ENCODE measurements around the gene PATL1.

Gene PATL1

GRCh38 chr11:59611570-59612565, 57.0 kb downstream of the PATL1 start:
- peak; percentile 60 for DNase-seq

- DNase-seq = no peak
Measured at GRCh38 chr11:59610289-59610688, 58.5 kb downstream of the PATL1 start.

- no peak for DNase-seq
Measured at GRCh38 chr11:59607703-59608454, 61.0 kb downstream of the PATL1 start.

- DNase-seq = no peak
Measured at GRCh38 chr11:59602432-59602831, 66.4 kb downstream of the PATL1 start.

- no peak for DNase-seq
Measured at GRCh38 chr11:59601788-59602187, 67.0 kb downstream of the PATL1 start.

GRCh38 chr11:59600636-59601035, 68.2 kb downstream of the PATL1 start:
- no peak for DNase-seq

- no peak for DNase-seq
Measured at GRCh38 chr11:59600234-59600633, 68.6 kb downstream of the PATL1 start.

GRCh38 chr11:59598961-59599360, 69.9 kb downstream of the PATL1 start:
- no peak for DNase-seq
